AG09309 (cell line): Measurements from ENCODE around the gene GSTM5.
"Not testable (repeated sequence)": the region's sequence is repeated elsewhere in the genome, so short reads cannot be mapped to it uniquely, and the experiment has no call there.

ENCODE experiments used
- DNase-seq: peaks from one replicate; pipeline ENCODE4 v3.0.0-alpha.2; 2010; ENCODE audit warnings: low read depth
- H3K4me3 ChIP-seq: 2 replicates; pipeline ENCODE4 v1.5.1; 2011; ENCODE audit warnings: mild to moderate bottlenecking, low read depth, low read length, moderate library complexity; ENCODE audit not compliant: control insufficient read depth
- CTCF ChIP-seq: IDR thresholded peaks from 2 replicates; pipeline ENCODE4 v1.5.1; 2011; ENCODE audit warnings: mild to moderate bottlenecking, low read depth, low read length, inconsistent platforms; ENCODE audit not compliant: insufficient read depth, control insufficient read depth; ENCODE audit errors: missing control alignments

Gene GSTM5

GRCh38 chr1:109677459-109677858, 34.6 kb upstream of the GSTM5 start:
- DNase-seq: no peak
- H3K4me3 ChIP-seq: no peak overlapping the region
- no peak for TF ChIP-seq CTCF

- not testable (repeated sequence) for H3K4me3 ChIP-seq, DNase-seq
These were observed 33.4 kb upstream of the GSTM5 start for GRCh38 chr1:109678637-109679036.

GRCh38 chr1:109684777-109685176, 27.3 kb upstream of the GSTM5 start:
- DNase-seq, H3K4me3 ChIP-seq: not testable (repeated sequence)

GRCh38 chr1:109685399-109685798, 26.7 kb upstream of the GSTM5 start:
- not testable (repeated sequence) for H3K4me3 ChIP-seq, DNase-seq

- not testable (repeated sequence) for DNase-seq, H3K4me3 ChIP-seq
These were observed 26.2 kb upstream of the GSTM5 start for GRCh38 chr1:109685890-109686289.

GRCh38 chr1:109687109-109687508, 24.9 kb upstream of the GSTM5 start:
- DNase-seq: not testable (repeated sequence)
- peak overlapping the region; percentile 64 for H3K4me3 ChIP-seq

GRCh38 chr1:109687641-109688499, 24.2 kb upstream of the GSTM5 start, which contains the start of gene GSTM1:
GSTM1 (plus strand) TSS chr1:109687817; CDS start chr1:109687874, 57 bp downstream.
- TF ChIP-seq CTCF: peak; percentile 43
- DNase-seq: peak; percentile 21
- H3K4me3 ChIP-seq: peak within 1 kb of the TSS; percentile 64

GRCh38 chr1:109689844-109690405, 22.1 kb upstream of the GSTM5 start:
- TF ChIP-seq CTCF: no peak
- no peak overlapping the region for H3K4me3 ChIP-seq
- no peak for DNase-seq

GRCh38 chr1:109691759-109692158, 20.3 kb upstream of the GSTM5 start:
- no peak for DNase-seq
- TF ChIP-seq CTCF: no peak

GRCh38 chr1:109694400-109694799, 17.7 kb upstream of the GSTM5 start:
- not testable (repeated sequence) for H3K4me3 ChIP-seq, DNase-seq

More at GRCh38 chr1:109691759-109692158, 20.3 kb upstream of the GSTM5 start:
- H3K4me3 ChIP-seq: no peak overlapping the region

GRCh38 chr1:109695138-109695537, 16.9 kb upstream of the GSTM5 start:
- not testable (repeated sequence) for DNase-seq, H3K4me3 ChIP-seq
